ENCODE measurements around the gene LCN12.

- TF ChIP-seq GATA3 (IDR thresholded peaks at IDR 0.05; ENCODE audit: low read depth, low read length) (no peak), GATA2 (IDR thresholded peaks at IDR 0.05; ENCODE audit: low read depth, low read length) (no peak)
Observed at GRCh38 chr9:136953771-136954269, 1.7 kb downstream of the LCN12 start.

Measured in SH-SY5Y (cell line).